ENCODE results near the gene AP3S1.

Gene AP3S1

GRCh38 chr5:115854139-115854538, 12.4 kb downstream of the AP3S1 start:
- no peak for DNase-seq (ENCODE audit: extremely low read depth, low read depth)
- no peak for TF ChIP-seq CTCF (IDR thresholded peaks at IDR 0.05; ENCODE audit: low read depth, low read length)

- no peak for DNase-seq (ENCODE audit: extremely low read depth, low read depth)
- TF ChIP-seq CTCF (IDR thresholded peaks at IDR 0.05; ENCODE audit: low read depth, low read length), result no peak
Observed at GRCh38 chr5:115855959-115856358, 14.2 kb downstream of the AP3S1 start.

DNA sequence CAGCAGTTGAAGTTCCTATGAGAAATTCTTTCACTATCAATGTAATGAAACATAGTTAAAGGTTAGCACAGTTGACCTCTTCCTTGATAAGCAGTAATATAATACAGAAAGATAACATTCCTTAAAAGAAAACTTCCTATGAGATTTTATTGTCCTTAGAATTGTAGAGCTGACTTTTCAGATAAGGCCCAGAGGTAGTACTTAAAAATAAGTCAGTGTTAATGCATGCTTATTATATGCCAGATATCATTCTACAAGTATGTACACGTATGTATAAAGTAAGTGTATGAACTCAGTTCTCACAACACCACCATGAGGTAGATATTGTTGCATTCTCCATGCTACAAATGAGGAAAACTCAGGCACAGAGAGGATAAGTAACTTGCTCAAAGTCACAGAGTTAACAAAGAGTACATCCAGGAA, 15.3 kb downstream of the AP3S1 start:
- no peak for DNase-seq (ENCODE audit: extremely low read depth, low read depth)
- no peak for TF ChIP-seq CTCF (IDR thresholded peaks at IDR 0.05; ENCODE audit: low read depth, low read length)

DNA sequence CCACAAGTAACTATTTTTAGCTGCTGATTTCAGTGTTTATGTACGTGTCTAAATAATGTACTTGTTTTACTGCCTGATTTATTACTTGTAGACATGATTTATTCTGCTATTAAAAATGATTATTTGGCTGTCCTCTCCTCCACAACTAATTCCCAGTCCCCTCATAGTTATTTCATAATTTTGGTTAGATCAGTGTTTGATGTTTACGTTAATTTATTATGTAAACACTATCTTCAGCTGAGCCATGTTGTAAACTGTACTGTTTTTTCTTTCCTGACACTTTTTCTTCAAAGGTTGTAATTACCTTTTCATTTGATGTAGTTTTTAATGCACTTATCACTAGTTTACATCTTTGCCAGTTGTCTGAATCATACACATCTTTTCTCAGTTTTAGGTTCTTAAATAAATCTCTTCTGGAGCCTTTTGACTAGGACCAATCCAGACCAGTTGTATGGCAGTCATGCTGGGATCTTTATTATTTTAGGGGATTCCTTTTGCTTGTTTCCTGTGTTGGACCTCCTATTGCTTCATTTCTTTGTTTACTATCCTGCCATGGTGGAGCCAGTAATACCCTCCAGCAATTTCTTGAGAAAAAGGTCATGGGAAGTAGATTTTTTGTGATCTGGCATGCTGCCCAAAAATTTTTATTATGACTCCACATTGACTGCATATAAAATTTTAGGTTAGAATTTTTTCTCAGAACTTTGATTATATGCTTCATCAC, 16.1 kb downstream of the AP3S1 start:
- DNase-seq (ENCODE audit: extremely low read depth, low read depth), result peak; percentile 20

GRCh38 chr5:115858396-115858795, 16.7 kb downstream of the AP3S1 start:
- no peak for DNase-seq (ENCODE audit: extremely low read depth, low read depth)
- no peak for TF ChIP-seq CTCF (IDR thresholded peaks at IDR 0.05; ENCODE audit: low read depth, low read length)

More for the DNA sequence above, 16.1 kb downstream of the AP3S1 start:
- no peak for TF ChIP-seq CTCF (IDR thresholded peaks at IDR 0.05; ENCODE audit: low read depth, low read length)

GRCh38 chr5:115859378-115859777, 17.6 kb downstream of the AP3S1 start:
- DNase-seq (ENCODE audit: extremely low read depth, low read depth), result no peak
- no peak for TF ChIP-seq CTCF (IDR thresholded peaks at IDR 0.05; ENCODE audit: low read depth, low read length)

DNA sequence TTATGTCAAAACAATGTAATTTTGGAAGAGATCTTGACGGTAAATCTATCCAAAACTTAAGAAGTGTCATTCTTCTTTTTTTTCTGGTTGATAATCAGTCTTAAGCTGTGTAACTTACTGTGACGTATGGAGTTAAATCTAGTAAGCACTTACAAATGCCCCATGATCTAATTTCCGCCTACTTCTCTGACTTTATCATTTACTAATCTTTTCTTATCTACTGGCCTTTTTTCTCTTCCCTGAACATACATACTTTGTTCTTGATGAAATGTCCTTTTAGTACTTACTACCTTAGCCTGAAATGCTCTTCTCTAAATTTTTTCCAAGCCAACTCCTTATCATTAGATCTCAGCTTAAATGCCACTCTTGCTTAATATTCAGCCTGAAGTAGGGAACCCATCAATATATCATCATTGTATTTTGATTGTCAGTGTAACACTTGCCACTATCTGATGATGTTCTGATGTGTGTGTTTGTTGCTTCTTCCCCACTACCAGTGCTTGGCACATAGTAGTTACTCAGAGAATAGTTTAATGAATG, 27.6 kb downstream of the AP3S1 start:
- TF ChIP-seq CTCF (IDR thresholded peaks at IDR 0.05; ENCODE audit: low read depth, low read length), result no peak

More for the DNA sequence above, 27.6 kb downstream of the AP3S1 start:
- DNase-seq (ENCODE audit: extremely low read depth, low read depth), result no peak
